ENCODE data around the gene LRRC56. TPM values are rescaled to one million over a fixed set of nuclear protein-coding genes. Genes with fewer than 3 reads are reported as not detected.

Gene LRRC56
- total RNA-seq, 1 donor = 0.94 TPM

DNA sequence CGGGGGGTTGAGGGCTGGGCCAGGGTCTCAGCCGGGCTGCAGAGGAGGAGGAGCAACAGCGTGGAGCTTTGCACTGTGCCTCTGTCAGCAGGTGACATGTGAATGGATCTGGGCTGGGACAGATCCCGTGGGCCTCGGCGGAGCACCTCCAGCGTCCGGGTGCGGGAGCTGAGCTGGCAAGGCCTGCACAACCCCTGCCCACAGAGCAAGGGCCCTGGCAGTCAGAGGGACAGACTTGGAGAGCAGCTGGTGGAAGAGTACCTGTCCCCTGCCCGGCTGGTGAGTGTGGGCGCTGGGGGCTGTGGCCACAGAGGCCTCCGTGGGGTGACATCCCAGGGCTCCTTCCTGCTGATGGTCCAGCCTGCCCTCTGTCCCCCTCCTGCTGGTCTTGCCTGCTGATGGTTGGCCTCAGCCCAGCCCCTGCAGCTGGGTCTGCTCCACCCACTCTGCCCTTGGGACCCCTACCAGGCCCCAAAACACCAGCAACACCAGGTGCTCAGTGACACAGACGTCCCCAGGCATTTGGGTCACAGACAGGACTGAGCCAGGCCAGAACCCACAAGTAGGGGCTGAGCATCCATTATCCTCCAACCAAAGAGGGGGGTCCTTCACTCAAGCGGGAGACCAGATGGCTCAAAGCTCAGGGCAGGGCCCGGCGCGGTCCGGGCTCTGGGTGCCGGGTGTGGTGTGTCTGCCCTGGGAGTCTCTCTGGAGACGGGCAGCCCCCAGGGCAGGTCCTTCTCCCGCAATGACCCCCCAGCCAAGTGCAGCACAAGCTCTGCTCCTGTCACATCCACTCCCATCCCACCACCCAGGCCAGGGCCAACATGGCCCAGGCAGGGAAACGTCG, 3.5 kb downstream of the LRRC56 start:
- H3K4me1 ChIP-seq (ENCODE audit: insufficient read depth, low read length) = peaks cover 27% of the 10 kb centered on the region
- H3K4me3 ChIP-seq (ENCODE audit: low read length) = no peak overlapping the region
- no peaks in the 10 kb centered on the region for H3K27me3 ChIP-seq (ENCODE audit: insufficient read depth, low read length)
- no peaks in the 10 kb centered on the region for H3K9me3 ChIP-seq (ENCODE audit: low read depth, low read length)

DNA sequence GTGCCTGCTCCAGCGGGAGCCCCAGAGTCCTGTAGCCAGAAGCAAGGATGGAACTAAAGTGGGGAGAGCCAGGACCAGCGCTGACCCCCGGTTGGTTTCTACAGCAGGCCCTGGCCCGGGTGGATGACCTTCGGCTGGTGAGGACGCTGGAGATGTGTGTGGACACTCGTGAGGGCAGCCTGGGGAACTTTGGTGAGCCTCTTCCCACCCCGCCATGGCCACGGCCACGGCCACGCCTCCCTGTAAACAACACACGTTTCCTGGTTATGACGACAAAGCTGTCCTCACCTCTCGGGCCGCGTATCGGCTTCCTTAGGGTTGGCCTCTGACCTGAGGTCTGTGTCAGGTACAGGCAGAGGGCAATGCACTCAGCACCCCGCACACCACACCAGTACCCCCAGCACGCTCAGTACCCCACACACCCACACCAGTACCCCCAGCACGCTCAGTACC, 4.1 kb downstream of the LRRC56 start:
- H3K27me3 ChIP-seq (ENCODE audit: insufficient read depth, low read length) = no peaks in the 10 kb centered on the region
- H3K4me3 ChIP-seq (ENCODE audit: low read length) = no peak overlapping the region
- no peaks in the 10 kb centered on the region for H3K9me3 ChIP-seq (ENCODE audit: low read depth, low read length)
- peaks cover 20% of the 10 kb centered on the region for H3K4me1 ChIP-seq (ENCODE audit: insufficient read depth, low read length)

- no peaks in the 10 kb centered on the region for H3K9me3 ChIP-seq (ENCODE audit: low read depth, low read length)
- no peaks in the 10 kb centered on the region for H3K4me1 ChIP-seq (ENCODE audit: insufficient read depth, low read length)
- no peak overlapping the region for H3K4me3 ChIP-seq (ENCODE audit: low read length)
- no peaks in the 10 kb centered on the region for H3K27me3 ChIP-seq (ENCODE audit: insufficient read depth, low read length)
Observed at GRCh38 chr11:544817-545166, 7.5 kb downstream of the LRRC56 start.

GRCh38 chr11:545171-545570, 7.8 kb downstream of the LRRC56 start:
- no peaks in the 10 kb centered on the region for H3K27me3 ChIP-seq (ENCODE audit: insufficient read depth, low read length)
- H3K4me1 ChIP-seq (ENCODE audit: insufficient read depth, low read length) = no peaks in the 10 kb centered on the region
- H3K4me3 ChIP-seq (ENCODE audit: low read length) = no peak overlapping the region
- H3K9me3 ChIP-seq (ENCODE audit: low read depth, low read length) = no peaks in the 10 kb centered on the region

- no peak overlapping the region for H3K4me3 ChIP-seq (ENCODE audit: low read length)
- no peaks in the 10 kb centered on the region for H3K9me3 ChIP-seq (ENCODE audit: low read depth, low read length)
- no peaks in the 10 kb centered on the region for H3K4me1 ChIP-seq (ENCODE audit: insufficient read depth, low read length)
- no peaks in the 10 kb centered on the region for H3K27me3 ChIP-seq (ENCODE audit: insufficient read depth, low read length)
Observed at GRCh38 chr11:548700-549603, 11.6 kb downstream of the LRRC56 start.

DNA sequence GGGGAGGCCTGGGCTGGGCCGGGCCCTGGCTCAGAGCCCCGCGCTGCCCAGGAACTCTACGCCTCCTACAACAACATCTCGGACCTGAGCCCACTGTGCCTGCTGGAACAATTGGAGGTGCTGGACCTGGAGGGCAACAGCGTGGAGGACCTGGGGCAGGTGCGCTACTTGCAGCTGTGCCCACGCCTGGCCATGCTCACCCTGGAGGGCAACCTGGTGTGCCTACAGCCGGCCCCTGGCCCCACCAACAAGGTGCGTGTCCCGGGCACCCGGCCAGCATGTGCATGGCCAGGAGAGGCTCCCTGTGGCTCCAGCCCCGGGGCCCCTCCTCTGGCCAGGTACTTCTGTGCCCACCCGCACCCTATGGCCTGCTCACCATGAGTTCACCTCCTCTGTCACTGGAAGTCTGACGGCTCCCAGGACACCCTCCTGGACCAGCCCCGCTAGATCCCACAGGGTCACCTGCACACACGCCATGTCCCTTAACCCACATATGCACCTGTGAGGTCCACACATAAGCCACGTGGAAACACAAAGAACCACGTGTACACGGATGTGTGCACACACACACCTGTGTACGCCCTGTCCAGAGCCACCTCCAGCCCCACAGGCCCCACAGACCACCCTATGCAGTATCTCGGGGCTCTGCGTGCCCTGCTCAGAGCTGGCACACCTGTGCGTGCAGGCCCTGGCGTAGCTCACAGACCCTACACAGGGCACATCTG, 12.9 kb downstream of the LRRC56 start:
- no peaks in the 10 kb centered on the region for H3K27me3 ChIP-seq (ENCODE audit: insufficient read depth, low read length)
- no peak overlapping the region for H3K4me3 ChIP-seq (ENCODE audit: low read length)
- H3K9me3 ChIP-seq (ENCODE audit: low read depth, low read length) = no peaks in the 10 kb centered on the region
- H3K4me1 ChIP-seq (ENCODE audit: insufficient read depth, low read length) = peaks cover 7% of the 10 kb centered on the region

DNA sequence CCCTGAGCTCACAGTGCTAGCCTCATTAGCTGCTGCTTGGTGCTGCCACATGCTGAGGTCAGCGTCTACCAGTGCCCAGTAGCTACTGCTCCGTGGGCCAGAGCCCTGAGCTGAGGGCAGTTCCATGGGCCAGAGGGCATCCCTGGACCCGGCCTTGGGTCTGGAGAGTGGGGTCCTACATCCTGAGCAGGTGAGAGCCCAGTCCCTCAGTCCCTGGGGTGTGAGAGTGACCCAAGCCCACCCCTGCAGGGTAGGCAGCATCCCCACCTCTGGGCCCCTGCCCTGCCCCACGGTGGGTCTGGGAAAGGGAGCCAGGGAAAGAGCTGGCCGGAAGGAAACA, 13.4 kb downstream of the LRRC56 start:
- H3K9me3 ChIP-seq (ENCODE audit: low read depth, low read length) = no peaks in the 10 kb centered on the region
- H3K4me1 ChIP-seq (ENCODE audit: insufficient read depth, low read length) = peaks cover 7% of the 10 kb centered on the region
- H3K4me3 ChIP-seq (ENCODE audit: low read length) = no peak overlapping the region
- H3K27me3 ChIP-seq (ENCODE audit: insufficient read depth, low read length) = no peaks in the 10 kb centered on the region

GRCh38 chr11:551131-551530, 13.8 kb downstream of the LRRC56 start:
- Histone ChIP-seq H3K4me1 (ENCODE audit: insufficient read depth, low read length) (peaks cover 7% of the 10 kb centered on the region), H3K27me3 (ENCODE audit: insufficient read depth, low read length) (no peaks in the 10 kb centered on the region), H3K4me3 (ENCODE audit: low read length) (no peak overlapping the region), H3K9me3 (ENCODE audit: low read depth, low read length) (no peaks in the 10 kb centered on the region)

DNA sequence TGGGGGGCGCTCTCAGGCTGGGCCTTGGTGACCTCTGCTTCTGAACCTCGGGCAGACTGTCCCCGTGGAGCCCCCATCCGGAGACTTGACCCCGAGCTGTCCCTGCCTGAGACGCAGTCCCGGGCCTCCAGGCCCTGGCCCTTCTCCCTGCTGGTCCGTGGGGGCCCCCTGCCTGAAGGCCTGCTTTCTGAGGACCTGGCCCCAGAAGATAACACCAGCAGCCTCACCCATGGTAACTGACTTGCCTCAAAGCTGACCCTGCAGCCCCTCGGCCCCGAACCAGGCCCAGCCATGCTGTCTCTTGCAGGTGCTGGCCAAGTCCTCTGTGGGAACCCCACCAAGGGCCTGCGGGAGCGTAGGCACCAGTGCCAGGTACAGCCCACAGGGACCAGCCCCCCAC, 14.3 kb downstream of the LRRC56 start:
- Histone ChIP-seq H3K9me3 (ENCODE audit: low read depth, low read length) (no peaks in the 10 kb centered on the region), H3K4me3 (ENCODE audit: low read length) (no peak overlapping the region), H3K4me1 (ENCODE audit: insufficient read depth, low read length) (peaks cover 7% of the 10 kb centered on the region), H3K27me3 (ENCODE audit: insufficient read depth, low read length) (peaks cover 3% of the 10 kb centered on the region)

- Histone ChIP-seq H3K4me1 (ENCODE audit: insufficient read depth, low read length) (peaks cover 7% of the 10 kb centered on the region), H3K4me3 (ENCODE audit: low read length) (no peak overlapping the region), H3K27me3 (ENCODE audit: insufficient read depth, low read length) (peaks cover 8% of the 10 kb centered on the region), H3K9me3 (ENCODE audit: low read depth, low read length) (no peaks in the 10 kb centered on the region)
Observed at GRCh38 chr11:553083-553987, 16.0 kb downstream of the LRRC56 start.

GRCh38 chr11:553988-554340, 16.6 kb downstream of the LRRC56 start:
- H3K4me3 ChIP-seq (ENCODE audit: low read length) = no peak overlapping the region
- H3K4me1 ChIP-seq (ENCODE audit: insufficient read depth, low read length) = peaks cover 7% of the 10 kb centered on the region
- no peaks in the 10 kb centered on the region for H3K9me3 ChIP-seq (ENCODE audit: low read depth, low read length)
- peaks cover 8% of the 10 kb centered on the region for H3K27me3 ChIP-seq (ENCODE audit: insufficient read depth, low read length)

GRCh38 chr11:554428-555226, 17.3 kb downstream of the LRRC56 start:
- Histone ChIP-seq H3K4me1 (ENCODE audit: insufficient read depth, low read length) (peaks cover 7% of the 10 kb centered on the region), H3K27me3 (ENCODE audit: insufficient read depth, low read length) (peaks cover 8% of the 10 kb centered on the region), H3K9me3 (ENCODE audit: low read depth, low read length) (no peaks in the 10 kb centered on the region), H3K4me3 (ENCODE audit: low read length) (no peak overlapping the region)

GRCh38 chr11:555227-555779, 18.0 kb downstream of the LRRC56 start:
- H3K4me1 ChIP-seq (ENCODE audit: insufficient read depth, low read length) = peaks cover 14% of the 10 kb centered on the region
- peaks cover 8% of the 10 kb centered on the region for H3K27me3 ChIP-seq (ENCODE audit: insufficient read depth, low read length)
- H3K4me3 ChIP-seq (ENCODE audit: low read length) = no peak overlapping the region
- no peaks in the 10 kb centered on the region for H3K9me3 ChIP-seq (ENCODE audit: low read depth, low read length)

All from mononuclear cell (primary cell).